HL-60/S4 (cell line): ENCODE measurements around the gene DNAJB6.
"Not testable (repeated sequence)": the region's sequence is repeated elsewhere in the genome, so short reads cannot be mapped to it uniquely, and the experiment has no call there.

Source experiments
- in situ Hi-C: fragments of 300-500 bp; cut with MboI; formaldehyde crosslinking; loops from 2 replicates; pipeline ENCODE4 v1.14.3; 2022; ENCODE audit warnings: low sequenced_read_pairs

The DNAJB6 gene

DNA sequence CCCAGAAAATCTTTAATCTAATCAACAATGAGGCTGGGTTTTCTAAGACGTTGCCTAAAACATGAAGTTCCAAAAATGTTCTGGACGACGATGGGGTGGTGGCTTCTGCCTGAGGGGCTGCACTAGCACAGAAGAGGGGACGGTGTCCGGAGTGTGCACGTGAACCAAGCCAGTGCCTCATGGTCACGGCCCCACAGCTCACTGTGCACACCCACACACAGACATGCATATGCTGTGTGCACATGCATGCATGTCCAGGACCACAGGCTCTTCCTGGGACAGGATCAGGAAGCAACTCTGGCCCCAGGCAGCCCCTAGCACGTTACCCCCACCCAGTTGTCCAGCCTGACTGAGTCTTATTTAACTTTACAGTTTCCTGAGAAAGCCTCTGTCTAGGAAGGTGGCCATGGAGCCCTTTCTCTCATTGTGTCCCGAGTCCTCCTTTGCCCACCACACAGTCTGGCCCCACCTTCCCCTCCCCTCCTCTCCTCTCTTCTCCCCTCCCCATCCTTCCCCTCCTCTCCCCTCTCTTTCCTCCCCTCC lies 100.8 kb downstream of the DNAJB6 start:
- in situ Hi-C loops: loop anchor here (25.0 kb wide), 1 partner anchor 450 kb away; no protein-coding TSS in a partner anchor

DNA sequence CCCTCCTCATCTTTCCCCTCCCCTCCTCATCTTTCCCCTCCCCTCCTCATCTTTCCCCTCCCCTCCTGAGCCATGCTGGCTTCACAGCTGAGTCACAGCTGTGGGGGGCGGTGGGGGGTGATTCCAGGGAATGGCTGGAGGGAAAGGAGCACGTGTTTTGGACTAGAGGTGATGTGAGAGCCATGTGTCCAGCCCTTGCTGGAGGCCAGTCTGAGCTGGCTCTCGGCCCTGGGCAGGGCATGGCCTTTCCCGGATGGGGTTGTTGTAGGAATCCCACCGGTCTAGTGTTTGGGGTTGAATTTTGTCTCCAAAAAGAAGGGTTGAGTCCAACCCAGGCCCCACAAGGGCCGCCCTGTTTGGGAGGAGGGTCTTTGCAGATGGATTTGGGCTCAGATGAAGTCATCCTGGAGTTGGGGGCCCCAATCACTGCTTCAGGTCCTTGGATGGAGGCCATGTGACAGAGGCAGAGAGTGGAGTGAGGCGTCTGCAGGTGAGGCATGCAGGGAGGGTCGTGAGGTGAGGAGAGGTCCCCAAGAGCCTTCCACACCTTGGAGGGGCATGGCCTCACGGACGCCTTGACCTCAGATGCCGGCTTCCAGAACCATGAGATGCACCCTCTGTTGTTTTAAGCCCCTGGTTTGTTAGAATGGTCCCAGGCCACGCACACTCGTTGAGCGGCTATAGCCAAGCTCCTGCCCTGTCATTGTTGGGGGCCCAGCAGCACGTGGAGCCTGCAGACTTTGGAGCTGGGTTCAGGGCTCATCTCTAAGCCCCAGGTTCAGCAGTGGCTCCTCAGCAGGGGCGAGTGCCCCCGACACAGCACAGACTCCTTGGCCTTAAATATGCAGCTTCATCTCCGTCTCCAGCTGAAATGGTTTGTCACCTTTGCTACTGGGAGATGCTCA lies 101.6 kb downstream of the DNAJB6 start:
- in situ Hi-C loops: loop anchor here (25.0 kb wide), 1 partner anchor 449 kb away; no protein-coding TSS in a partner anchor

DNA sequence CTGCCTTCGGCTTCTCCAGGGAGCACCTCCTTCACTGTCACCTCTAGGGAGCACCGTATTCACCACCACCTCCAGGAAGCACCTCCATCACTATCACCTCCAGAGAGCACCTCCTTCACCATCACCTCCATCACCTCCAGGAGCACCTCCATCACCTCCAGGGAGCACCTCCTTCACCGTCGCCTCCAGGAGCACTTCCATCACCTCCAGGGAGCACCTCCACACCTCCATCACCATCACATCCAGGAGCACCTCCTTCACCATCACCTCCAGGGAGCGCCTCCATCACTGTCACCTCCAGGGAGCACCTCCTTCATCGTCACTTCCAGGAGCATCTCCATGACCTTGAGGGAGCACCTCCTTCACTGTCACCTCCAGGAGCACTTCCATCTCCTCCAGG lies 102.3 kb downstream of the DNAJB6 start:
- in situ Hi-C loops: loop anchor here (25.0 kb wide), 1 partner anchor 448 kb away; no protein-coding TSS in a partner anchor

DNA sequence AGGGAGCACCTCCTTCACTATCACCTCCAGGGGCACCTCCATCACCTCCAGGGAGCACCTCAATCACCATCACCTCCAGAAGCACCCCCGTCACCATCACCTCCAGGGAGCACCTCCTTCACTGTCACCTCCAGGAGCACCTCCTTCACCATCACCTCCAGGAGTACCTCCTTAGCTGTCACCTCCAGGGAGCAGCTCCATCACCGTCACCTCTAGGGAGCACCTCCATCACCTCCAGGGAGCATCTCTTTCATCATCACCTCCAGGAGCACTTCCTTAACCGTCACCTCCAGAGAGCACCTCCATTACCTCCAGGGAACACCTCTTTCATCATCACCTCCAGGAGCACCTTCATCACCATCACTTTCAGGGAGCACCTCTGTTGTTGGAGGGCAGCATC lies 103.0 kb downstream of the DNAJB6 start:
- in situ Hi-C loops: loop anchor here (25.0 kb wide), 1 partner anchor 448 kb away; no protein-coding TSS in a partner anchor

DNA sequence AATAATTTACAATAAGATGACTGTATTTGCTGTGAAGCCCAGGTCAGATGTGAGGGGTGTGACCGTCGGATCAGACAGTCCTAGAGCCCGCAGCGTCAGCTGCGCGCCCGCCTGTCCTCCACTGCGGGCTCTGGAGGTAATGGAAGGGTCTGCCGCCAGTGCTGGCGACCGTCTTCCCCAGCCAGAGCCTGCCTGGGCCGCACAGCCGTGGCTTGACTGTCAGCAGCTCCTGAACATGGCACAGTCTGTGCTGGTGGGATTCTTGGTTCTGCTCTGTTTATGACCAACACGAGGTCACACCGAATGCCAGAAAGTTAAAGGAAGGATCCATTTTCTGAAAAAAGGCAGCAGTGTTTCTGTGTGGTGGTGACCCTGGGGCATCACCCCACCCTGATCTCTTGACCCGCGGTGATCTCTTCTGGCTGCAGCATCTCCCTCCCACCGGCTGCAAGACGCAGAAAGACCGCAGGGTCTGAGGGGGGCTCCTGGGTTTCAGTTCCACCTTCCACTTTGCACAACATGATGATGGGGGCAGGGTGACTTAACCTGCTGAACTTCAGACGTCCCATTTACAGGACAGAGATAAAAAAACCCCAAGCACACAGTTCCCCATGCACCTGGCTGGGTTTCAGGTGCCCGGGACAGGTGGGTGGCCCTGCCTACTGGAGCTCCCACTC lies 103.7 kb downstream of the DNAJB6 start:
- in situ Hi-C loops: loop anchor here (25.0 kb wide), 1 partner anchor 447 kb away; no protein-coding TSS in a partner anchor

DNA sequence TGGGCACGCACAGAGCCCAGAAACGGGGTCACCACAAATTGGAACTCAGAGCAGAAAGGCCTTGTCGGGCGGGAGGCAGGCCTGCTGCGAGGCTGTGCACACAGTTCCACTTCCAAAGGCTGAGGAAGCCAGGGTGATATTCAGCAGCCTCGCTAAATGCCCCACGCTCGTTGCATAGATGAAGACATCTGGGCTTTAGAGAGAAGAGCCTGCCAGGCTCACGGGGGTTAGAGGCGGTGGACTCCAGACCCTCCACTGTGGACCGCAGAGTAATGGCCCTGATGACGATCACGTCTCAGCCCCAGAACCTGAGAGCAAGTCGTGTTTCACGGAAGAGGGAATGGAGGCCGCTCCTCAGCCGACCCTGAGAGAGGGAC lies 104.2 kb downstream of the DNAJB6 start:
- in situ Hi-C loops: loop anchor here (25.0 kb wide), 1 partner anchor 446 kb away; no protein-coding TSS in a partner anchor

DNA sequence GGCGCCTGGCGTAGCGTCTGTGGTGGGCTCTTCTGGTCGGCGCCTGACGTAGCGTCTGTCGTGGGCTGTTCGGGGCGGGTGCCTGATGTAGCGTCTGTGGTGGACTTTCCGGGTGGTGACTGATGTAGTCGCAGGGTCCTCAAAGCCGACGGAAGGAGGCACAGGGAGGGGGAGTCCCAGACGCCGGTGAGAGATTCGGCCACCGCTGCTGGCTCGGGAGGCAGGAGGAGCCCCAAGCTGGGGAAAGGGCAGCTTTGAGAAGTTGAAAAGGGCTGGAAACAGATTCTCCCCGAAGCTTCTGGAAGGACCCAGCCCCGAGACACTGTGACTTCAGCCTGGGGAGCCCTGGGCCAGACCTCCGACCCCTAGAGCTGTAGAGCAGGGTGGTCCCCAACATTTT lies 105.7 kb downstream of the DNAJB6 start:
- in situ Hi-C loops: loop anchor here (25.0 kb wide), 1 partner anchor 445 kb away; no protein-coding TSS in a partner anchor

DNA sequence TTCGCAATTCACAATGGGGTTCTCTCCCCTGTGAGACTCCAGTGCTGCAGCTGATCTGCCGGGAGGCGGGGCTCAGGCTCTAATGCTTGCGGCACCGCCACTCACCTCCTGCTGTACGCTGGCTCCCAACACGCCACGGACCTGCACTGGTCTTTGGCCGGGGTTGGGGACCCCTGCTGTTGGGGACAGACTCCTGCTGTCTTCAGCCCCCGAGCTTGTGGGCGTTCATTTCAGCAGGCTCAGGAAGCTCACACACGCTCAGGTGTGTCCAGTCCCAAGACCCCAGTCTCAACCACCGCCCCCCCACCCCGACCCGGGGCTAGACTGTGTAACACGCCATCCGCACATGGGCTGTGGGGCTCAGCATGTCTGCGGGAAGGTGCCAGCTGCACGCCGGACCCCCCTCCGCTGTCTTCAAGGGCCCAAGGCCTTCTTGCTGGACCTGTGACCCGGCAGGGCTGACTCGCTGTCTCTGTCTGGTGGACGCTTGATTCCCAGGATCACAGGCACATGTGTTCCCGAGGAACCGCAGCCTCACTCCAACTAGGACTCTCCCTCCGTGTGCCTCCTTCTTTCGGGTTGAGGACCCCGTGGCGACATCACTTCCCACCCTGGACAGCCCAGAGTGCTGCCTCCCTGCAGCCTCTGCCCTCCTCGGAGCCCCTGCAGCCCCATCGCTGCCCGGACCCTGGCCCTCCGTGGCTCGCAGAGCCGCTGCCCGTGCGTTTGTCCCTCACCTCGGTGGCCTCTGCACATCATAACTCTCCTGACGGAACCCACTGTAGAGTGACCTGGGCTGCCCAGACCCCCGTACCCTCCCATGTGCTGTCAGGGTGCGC lies 106.4 kb downstream of the DNAJB6 start:
- in situ Hi-C loops: loop anchor here (25.0 kb wide), 1 partner anchor 444 kb away; no protein-coding TSS in a partner anchor

DNA sequence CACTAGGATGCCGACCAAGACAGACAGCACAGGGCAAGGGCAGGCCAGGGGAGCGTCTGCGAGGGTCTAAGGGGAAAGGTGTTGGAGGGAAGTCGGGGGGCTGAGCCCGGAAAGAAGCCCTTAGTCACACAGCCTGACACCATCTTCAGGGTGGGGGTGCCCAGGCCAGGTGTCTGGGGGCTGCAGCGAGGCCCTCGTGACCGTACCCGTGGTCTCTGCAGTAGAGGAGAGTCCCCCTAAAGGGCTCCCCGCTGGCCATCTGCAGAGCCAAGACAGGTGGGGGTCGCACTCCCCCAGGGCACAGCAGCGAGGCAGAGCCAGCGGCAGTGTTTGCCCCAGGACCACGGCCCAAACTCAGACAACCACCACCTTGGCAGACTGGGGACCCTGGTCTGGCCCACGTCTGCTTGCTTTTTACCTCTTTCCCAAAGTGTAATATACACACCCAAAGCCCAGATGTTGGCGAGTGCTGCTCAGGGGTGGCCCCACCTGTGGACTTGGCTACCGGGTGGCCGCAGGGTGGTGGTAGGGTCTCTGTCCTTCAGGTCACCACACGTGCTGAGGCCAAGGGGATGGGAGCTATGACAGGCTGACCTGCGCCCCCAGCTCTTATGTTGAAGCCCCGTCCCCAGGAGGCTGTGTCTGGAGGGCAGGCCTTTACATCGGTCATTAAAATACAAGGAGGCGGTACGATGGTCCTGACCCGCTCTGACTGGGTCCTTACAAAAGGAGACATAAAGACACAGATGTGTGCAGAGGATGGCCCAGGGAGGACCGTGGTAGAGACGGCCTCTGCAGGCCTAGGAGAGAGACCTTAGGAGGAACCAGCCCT lies 107.4 kb downstream of the DNAJB6 start:
- in situ Hi-C loops: loop anchor here (25.0 kb wide), 1 partner anchor 443 kb away; no protein-coding TSS in a partner anchor

DNA sequence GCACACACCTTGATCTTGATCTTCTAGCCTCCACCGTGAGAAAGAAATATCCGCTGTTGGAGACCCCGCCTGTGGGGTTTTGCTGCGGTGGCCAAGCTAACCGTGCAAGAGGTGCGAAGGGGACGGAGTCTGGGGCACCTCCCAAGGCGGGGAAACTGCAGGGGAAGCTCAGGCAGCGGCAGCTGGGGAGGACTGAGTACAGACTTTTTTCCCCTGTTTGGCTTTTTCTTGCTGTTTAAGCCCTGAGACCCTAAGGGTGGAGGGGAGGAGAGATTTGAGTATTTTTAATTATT lies 108.0 kb downstream of the DNAJB6 start:
- in situ Hi-C loops: loop anchor here (25.0 kb wide), 1 partner anchor 443 kb away; no protein-coding TSS in a partner anchor

DNA sequence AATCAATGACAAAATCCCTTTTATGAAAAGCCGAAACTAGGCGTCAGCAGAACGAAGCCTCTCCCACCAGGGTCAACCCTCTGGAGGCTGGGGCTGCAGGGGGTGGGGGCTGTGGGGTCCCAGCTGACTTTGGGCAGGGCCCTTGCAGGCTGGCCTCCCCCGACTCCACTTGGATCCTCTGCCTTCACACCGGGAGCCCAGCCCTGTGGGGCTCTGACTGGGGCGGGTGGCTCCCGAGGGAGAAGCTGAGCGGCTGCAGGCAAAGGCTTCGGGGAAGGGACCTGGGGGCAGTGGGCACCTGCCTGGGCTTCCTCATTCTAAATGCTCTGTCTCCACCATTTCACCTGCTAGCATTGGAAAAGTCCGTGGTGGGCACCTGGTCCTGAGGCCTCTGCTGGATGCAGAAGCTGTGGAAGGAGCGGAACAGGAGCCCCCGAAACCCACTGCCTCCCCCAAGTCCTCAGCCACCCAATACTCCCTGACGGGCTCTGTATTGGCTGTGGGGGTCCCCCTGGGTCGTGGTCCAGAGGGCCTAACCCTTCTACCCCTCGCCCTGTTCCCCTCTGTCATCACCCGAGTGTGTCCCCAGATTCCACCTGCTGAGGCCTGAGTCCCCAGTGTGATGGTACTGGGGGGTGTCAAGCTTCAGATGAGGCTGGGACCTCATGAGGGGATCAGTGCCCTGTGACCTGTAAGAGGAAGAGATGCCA lies 108.6 kb downstream of the DNAJB6 start:
- in situ Hi-C loops: loop anchor here (25.0 kb wide), 1 partner anchor 442 kb away; no protein-coding TSS in a partner anchor

DNA sequence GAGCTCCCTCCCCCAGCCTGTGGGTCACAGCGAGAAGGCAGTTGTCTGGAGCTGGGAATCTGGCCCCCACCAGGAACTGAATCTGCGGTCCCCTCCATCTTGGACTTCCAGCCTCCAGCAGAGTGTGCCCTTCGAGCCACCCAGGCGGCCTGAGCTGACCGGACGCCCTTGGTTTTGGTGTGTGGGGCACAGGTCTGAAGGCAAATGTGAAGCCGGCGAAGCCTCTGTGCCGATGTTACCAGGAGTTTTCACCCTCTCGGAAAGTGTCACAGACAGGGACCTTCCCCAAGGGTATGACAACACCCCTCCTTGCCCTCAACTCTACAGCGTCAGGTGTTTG lies 109.1 kb downstream of the DNAJB6 start:
- in situ Hi-C loops: loop anchor here (25.0 kb wide), 1 partner anchor 441 kb away; no protein-coding TSS in a partner anchor

DNA sequence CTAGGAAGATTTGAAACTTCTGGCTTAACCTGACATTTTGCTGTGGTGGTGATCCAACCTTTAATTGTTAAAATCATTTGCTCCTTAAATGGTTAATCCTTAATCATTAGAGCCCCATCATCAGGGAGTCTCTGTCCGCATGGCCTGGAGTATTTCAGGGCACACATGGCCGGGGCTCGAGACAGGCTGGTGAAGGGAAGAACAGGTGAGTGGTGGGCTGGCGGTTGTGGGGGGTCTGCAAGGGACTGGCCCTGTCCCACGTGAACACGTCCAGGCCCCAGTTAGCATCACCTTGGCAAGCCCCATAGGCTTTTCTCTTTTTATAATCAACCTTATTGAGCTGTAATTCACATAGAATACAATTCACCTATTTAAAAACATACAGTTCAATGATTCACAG lies 109.5 kb downstream of the DNAJB6 start:
- in situ Hi-C loops: loop anchor here (25.0 kb wide), 1 partner anchor 441 kb away; no protein-coding TSS in a partner anchor

DNA sequence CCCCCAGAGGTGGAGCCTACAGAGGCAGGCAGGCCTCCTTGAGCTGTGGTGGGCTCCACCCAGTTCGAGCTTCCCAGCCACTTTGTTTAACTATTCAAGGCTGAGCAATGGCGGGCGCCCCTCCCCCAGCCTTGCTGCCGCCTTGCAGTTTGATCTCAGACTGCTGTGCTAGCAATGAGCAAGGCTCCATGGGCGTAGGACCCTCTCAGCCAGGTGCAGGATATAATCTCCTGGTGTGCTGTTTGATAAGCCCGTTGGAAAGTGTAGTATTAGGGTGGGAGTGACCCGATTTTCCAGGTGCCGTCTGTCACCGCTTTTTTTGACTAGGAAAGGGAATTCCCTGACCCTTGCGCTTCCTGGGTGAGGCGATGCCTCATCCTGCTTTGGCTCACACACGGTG lies 117.2 kb downstream of the DNAJB6 start:
- in situ Hi-C loops: not testable (repeated sequence)

DNA sequence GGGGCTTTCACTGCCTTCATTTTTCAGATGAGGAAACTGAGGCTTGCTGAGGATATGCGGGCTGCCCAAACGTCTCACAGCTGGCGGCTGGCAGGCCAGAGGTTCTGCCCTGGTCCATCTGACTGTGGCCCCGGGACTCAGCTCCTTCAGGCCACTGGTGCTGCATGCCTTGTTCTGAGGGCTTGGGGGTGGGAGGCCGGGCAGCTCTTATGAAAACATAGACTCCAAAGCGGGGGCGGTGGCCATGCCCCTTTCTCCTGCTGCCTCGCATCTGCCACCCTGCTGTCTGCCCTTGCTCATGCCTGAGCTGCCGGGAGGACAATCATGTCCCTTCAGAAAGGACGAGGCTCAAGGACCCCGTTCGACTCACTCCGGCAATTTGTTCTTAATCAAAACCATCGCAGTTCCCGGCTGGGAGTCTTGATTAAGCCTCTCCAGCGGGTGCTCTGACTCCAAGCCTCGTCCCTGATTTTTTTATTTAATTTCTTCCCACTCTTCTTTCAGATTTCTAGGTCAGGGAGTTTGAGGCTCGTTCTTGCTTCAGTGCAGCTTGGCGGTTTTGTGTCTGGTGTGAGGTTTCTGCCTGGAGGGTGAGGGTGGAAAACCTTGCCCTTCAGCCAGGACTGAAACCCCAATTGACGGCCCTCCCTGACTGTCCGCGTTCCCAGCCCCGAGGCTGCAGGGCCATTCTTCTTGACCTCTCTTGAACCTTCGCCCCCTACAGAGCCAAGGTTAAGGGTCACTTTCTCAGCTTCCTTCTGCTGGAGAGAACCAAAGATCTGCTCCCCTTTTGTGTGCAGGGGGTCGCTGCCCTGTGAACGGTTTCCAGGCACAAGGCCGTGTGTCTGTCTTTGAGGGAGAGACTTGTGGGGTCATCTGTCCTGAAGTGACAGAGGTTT lies 120.8 kb downstream of the DNAJB6 start:
- in situ Hi-C loops: no loop called here

DNA sequence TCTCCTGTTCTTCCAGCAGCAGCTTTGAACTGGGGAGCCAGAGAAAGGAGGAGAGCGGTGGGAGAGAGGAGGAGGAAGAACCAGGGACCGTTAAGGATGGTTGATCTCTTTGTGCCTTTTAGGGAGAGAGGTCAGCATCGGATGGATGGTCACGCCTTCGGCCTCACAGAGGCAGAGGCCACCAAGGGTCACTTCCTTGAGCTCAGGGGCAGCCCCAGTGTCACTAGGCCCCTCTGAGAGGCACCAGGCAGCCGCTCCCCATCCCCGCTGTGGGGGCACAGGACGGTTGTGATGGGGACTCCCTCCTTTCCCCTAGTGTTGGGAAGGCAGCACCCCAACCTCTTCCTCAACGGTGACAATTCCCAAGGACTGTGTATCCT lies 121.4 kb downstream of the DNAJB6 start:
- in situ Hi-C loops: no loop called here

DNA sequence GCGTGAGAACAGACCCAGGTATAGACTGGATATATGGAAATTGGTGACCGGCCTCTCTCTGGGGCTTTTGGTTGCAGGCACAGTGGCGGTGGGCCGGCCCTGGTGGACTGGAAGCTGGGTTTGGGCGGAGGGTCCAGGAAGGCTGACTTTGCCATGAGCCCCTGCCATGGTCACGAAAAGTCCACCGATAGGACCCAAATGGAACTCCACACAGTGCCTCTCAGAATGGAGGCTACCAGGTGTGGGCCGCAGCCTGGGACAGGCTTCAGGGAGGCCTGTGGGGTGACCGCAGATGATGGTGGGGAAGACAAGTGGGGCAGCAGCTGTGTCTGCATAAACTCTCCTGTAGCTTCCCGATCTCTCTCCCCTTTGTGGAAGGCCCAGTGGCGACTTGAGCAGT lies 123.2 kb downstream of the DNAJB6 start:
- in situ Hi-C loops: no loop called here

DNA sequence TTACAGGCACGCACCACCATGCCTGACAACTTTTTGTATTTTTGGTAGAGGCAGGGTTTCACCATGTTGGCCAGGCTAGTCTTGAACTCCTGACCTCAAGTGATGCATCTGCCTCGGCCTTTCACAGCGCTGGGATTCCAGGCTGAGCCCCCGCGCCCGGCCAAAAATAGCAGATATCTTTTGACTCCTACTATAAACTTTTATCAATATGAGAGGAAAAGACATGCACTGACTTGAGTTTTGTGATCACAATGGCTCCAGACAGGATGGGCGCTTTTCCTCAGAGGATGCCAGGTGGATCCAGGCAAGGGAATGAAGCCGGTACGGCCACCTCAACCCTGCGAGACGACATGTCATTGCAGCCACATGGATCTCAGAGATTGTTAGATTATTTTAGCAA lies 123.9 kb downstream of the DNAJB6 start:
- in situ Hi-C loops: no loop called here
